Neural cell (in vitro differentiated cells): ENCODE results near the gene OARD1. TPM values are rescaled to one million over a fixed set of nuclear protein-coding genes. Genes with fewer than 3 reads are reported as not detected.

Source experiments
- H2AFZ ChIP-seq: fragments of 200-600, 300-800 bp; sonication (generic), shearing (Covaris generic); 2 replicates; pipeline ENCODE4 v1.6.0; 2014; ENCODE audit warnings: low read depth, mild to moderate bottlenecking, antibody characterized with exemption, low read length, moderate library complexity
- H3F3A ChIP-seq: fragments of 200-600 bp; shearing (Covaris generic); 2 replicates; pipeline ENCODE4 v1.6.1; 2016; ENCODE audit warnings: mild to moderate bottlenecking, moderate library complexity, mixed read lengths, antibody characterized with exemption, low read length; ENCODE audit not compliant: insufficient read depth, poor library complexity, severe bottlenecking
- H3K27ac ChIP-seq: fragments of 200-600, 300-800 bp; sonication (generic), shearing (Covaris generic); 2 replicates; pipeline ENCODE4 v1.5.1; 2014; ENCODE audit warnings: mild to moderate bottlenecking, low read length, moderate library complexity
- H3K27me3 ChIP-seq: fragments of 300-800, 200-600 bp; sonication (generic), shearing (Covaris generic); 2 replicates; pipeline ENCODE4 v1.6.0; 2014; ENCODE audit warnings: mild to moderate bottlenecking, low read depth, low read length, moderate library complexity; ENCODE audit not compliant: insufficient read depth
- H3K36me3 ChIP-seq: fragments of 300-800, 200-600 bp; sonication (generic), shearing (Covaris generic); 2 replicates; pipeline ENCODE4 v1.5.1; 2014; ENCODE audit warnings: mild to moderate bottlenecking, antibody characterized with exemption, low read length, moderate library complexity; ENCODE audit not compliant: insufficient read depth
- H3K4me2 ChIP-seq: fragments of 300-800, 200-600 bp; sonication (generic), shearing (Covaris generic); 2 replicates; pipeline ENCODE4 v1.6.0; 2014; ENCODE audit warnings: mild to moderate bottlenecking, low read length
- H3K4me3 ChIP-seq: fragments of 300-800, 200-600 bp; sonication (generic), shearing (Covaris generic); 2 replicates; pipeline ENCODE4 v1.5.1; 2014; ENCODE audit warnings: mild to moderate bottlenecking, low read length, moderate library complexity
- H3K79me2 ChIP-seq: fragments of 200-600 bp; shearing (Covaris generic); replicated peaks from 2 replicates; pipeline ENCODE4 v1.6.0; 2014; ENCODE audit warnings: mild to moderate bottlenecking, low read length, moderate library complexity; ENCODE audit not compliant: insufficient read depth
- H3K9ac ChIP-seq: fragments of 300-800, 200-600 bp; sonication (generic), shearing (Covaris generic); 2 replicates; pipeline ENCODE4 v1.6.1; 2016; ENCODE audit warnings: mild to moderate bottlenecking, low read length, mixed read lengths
- H3K9me2 ChIP-seq: fragments of 200-600 bp; shearing (Covaris generic); 2 replicates; pipeline ENCODE4 v1.6.1; 2016; ENCODE audit warnings: mild to moderate bottlenecking, low read length, mixed read lengths; ENCODE audit not compliant: insufficient read depth
- H3K9me3 ChIP-seq: fragments of 200-600, 300-800 bp; sonication (generic), shearing (Covaris generic); 2 replicates; pipeline ENCODE4 v1.6.1; 2016; ENCODE audit warnings: mild to moderate bottlenecking, mixed run types, low read length, moderate library complexity, mixed read lengths
- H4K20me1 ChIP-seq: fragments of 200-600 bp; shearing (Covaris generic); 2 replicates; pipeline ENCODE4 v1.6.1; 2016; ENCODE audit warnings: mild to moderate bottlenecking, mixed run types; ENCODE audit not compliant: insufficient read depth
- CTCF ChIP-seq: fragments of 450-650 bp; IDR thresholded peaks from 2 replicates; pipeline ENCODE4 v1.5.1; 2014; ENCODE audit warnings: antibody characterized with exemption, mild to moderate bottlenecking, moderate library complexity; ENCODE audit not compliant: poor library complexity, severe bottlenecking
- EP300 ChIP-seq: fragments of 450-650 bp; conservative IDR thresholded peaks from 2 replicates; pipeline ENCODE4 v1.6.1; 2014; ENCODE audit warnings: antibody characterized with exemption, mild to moderate bottlenecking, moderate library complexity; ENCODE audit not compliant: poor library complexity, severe bottlenecking
- EZH2 ChIP-seq: fragments of 200-600, 300-800 bp; shearing (Covaris generic), sonication (generic); IDR thresholded peaks from 2 replicates; pipeline ENCODE4 v1.6.1; 2014; ENCODE audit warnings: antibody characterized with exemption, low read length, borderline replicate concordance, mild to moderate bottlenecking; ENCODE audit not compliant: insufficient read depth, poor library complexity, severe bottlenecking
- MXI1 ChIP-seq: fragments of 450-650 bp; conservative IDR thresholded peaks from 2 replicates; pipeline ENCODE4 v1.6.1; 2014; ENCODE audit warnings: antibody characterized with exemption, mild to moderate bottlenecking; ENCODE audit not compliant: poor library complexity, severe bottlenecking
- POLR2AphosphoS5 ChIP-seq: IDR thresholded peaks from 2 replicates; pipeline ENCODE4 v1.6.1; 2012
- RAD21 ChIP-seq: fragments of 450-650 bp; conservative IDR thresholded peaks from 2 replicates; pipeline ENCODE4 v1.6.1; 2014; ENCODE audit warnings: antibody characterized with exemption, mild to moderate bottlenecking, moderate library complexity
- SMC3 ChIP-seq: fragments of 450-650 bp; conservative IDR thresholded peaks from 2 replicates; pipeline ENCODE4 v1.6.1; 2014; ENCODE audit warnings: antibody characterized with exemption, mild to moderate bottlenecking, moderate library complexity; ENCODE audit not compliant: poor library complexity
- TAF1 ChIP-seq: IDR thresholded peaks from 2 replicates; pipeline ENCODE4 v1.6.1; 2012; ENCODE audit warnings: low read depth
- polyA minus RNA-seq: library from RNA; depleted of rRNA, polyadenylated mRNA; stranded (reverse); fragments of >200 nt; gene quantifications from 2 replicates; pipeline ENCODE4 v1.2.3, GENCODE V29; 2014
- polyA plus RNA-seq: library from polyadenylated mRNA; depleted of rRNA; stranded (reverse); fragments of >200 nt; gene quantifications from 2 replicates; pipeline ENCODE4 v1.2.3, GENCODE V29; 2014
- TF ChIP-seq, protein P1 (sequence below): IDR thresholded peaks from 2 replicates; pipeline ENCODE4 v1.6.1; 2012; ENCODE audit warnings: borderline replicate concordance

The OARD1 gene, protein sequence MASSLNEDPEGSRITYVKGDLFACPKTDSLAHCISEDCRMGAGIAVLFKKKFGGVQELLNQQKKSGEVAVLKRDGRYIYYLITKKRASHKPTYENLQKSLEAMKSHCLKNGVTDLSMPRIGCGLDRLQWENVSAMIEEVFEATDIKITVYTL
- polyA plus RNA-seq, result 38.7 and 41.7 TPM in 2 replicates
- polyA minus RNA-seq, result 24.3 and 28.2 TPM in 2 replicates

DNA sequence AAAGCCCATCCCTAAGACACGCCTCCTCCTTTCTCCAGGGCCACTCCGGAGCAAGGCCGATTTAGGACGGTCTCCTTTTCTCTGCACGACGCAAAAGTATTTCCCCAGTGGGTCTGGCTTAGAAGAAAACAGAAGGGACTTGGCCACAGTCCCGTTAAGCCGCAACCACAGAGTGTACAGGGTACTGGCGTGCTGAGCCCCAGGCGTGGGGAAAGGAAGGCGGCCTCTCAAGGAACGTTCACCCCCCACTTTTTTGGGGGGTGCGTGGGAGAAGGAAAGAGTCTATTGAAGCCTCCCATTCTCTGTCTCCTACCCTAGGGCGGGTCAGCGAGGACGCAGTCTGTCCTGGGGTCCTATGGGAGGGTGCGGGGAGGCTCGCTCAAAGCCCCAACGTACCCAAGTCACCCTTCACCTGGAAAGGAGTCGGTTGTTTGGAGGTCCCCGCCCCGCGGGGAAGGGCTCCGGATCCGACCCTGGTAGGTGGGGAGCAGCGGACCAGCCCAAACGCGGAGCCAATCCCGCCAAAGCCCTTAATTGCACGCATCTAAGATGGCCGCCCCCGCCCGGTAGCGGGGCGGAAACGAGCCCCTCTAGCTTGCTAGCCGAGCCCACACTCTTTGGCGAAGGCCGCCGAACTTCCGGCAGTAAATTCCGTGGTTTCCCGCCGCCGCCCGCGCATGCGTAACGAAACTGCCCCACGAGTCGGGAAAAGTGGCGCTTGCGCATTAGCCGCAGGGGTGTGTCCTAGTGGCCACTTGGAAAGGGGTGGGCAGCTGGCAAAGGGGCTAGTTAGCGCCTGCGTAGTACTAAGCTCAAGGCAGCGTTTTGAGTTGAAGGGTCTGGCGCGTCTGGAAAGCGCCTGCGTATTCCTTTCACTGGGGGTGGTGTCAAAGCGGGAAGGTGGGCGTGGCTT is at the start of gene OARD1:
OARD1 (minus strand) TSS at position 434 of the 913 bp plus-strand sequence. CDS start 722 bp downstream, outside the sequence.
- Histone ChIP-seq H3F3A (peaks cover 4% of the 10 kb centered on the region), H3K79me2 (peaks cover 33% of the 10 kb centered on the region), H3K27me3 (no peaks in the 10 kb centered on the region), H3K9me2 (no peaks in the 10 kb centered on the region), H2AFZ (peak within 1 kb of the TSS; percentile 73), H3K4me2 (peak within 1 kb of the TSS; percentile 50), H3K9me3 (no peaks in the 10 kb centered on the region), H3K4me3 (peak within 1 kb of the TSS; percentile 89), H3K27ac (peak within 1 kb of the TSS; percentile 95), H3K9ac (peak within 1 kb of the TSS; percentile 98), H4K20me1 (no peaks in the 10 kb centered on the region), H3K36me3 (no peaks in the 10 kb centered on the region)
- TF ChIP-seq EP300 (peak; percentile 31), MXI1 (peak; percentile 81), RAD21 (peak; percentile 57), TAF1 (no peak), SMC3 (peak; percentile 62), CTCF (peak; percentile 60), POLR2AphosphoS5 (peak; percentile 58), EZH2 (no peak)
- TF ChIP-seq, protein P1, sequence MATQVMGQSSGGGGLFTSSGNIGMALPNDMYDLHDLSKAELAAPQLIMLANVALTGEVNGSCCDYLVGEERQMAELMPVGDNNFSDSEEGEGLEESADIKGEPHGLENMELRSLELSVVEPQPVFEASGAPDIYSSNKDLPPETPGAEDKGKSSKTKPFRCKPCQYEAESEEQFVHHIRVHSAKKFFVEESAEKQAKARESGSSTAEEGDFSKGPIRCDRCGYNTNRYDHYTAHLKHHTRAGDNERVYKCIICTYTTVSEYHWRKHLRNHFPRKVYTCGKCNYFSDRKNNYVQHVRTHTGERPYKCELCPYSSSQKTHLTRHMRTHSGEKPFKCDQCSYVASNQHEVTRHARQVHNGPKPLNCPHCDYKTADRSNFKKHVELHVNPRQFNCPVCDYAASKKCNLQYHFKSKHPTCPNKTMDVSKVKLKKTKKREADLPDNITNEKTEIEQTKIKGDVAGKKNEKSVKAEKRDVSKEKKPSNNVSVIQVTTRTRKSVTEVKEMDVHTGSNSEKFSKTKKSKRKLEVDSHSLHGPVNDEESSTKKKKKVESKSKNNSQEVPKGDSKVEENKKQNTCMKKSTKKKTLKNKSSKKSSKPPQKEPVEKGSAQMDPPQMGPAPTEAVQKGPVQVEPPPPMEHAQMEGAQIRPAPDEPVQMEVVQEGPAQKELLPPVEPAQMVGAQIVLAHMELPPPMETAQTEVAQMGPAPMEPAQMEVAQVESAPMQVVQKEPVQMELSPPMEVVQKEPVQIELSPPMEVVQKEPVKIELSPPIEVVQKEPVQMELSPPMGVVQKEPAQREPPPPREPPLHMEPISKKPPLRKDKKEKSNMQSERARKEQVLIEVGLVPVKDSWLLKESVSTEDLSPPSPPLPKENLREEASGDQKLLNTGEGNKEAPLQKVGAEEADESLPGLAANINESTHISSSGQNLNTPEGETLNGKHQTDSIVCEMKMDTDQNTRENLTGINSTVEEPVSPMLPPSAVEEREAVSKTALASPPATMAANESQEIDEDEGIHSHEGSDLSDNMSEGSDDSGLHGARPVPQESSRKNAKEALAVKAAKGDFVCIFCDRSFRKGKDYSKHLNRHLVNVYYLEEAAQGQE, result peak; percentile 52

DNA sequence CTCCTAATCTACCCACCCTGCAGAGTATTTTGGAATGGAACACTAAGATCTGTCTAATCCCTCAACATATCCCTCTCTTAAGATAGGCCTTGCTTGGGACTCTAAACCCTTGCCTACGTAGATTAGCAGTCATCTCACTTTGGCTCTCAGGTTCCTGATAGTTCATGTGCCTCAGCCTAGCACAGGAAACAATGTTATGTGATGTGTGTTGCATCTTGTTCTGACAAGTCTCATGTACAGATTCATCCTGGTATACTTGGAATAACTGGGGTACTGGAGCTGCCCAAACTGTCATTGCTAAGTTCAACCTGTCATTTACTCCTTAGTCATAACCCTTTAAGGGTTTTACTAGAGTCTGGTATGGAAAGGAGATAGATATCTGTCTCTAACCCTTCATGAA is 47.9 kb upstream of the OARD1 start:
- Histone ChIP-seq H3K79me2 (no peaks in the 10 kb centered on the region), H2AFZ (no peak overlapping the region), H3K36me3 (no peaks in the 10 kb centered on the region), H3K4me2 (no peak overlapping the region), H3K4me3 (no peak overlapping the region), H3K9me3 (no peaks in the 10 kb centered on the region), H3K9me2 (no peaks in the 10 kb centered on the region), H3K27ac (no peak overlapping the region), H3F3A (no peaks in the 10 kb centered on the region), H3K9ac (no peak overlapping the region), H4K20me1 (no peaks in the 10 kb centered on the region), H3K27me3 (no peaks in the 10 kb centered on the region)
- TF ChIP-seq EZH2 (no peak), MXI1 (no peak)
